DND-41 (cell line): ENCODE measurements around the gene CSRP2.

Experiments
- EZH2 ChIP-seq: IDR thresholded peaks from 3 replicates; pipeline ENCODE4 v1.6.1; 2012; ENCODE audit warnings: borderline replicate concordance, low read depth, mild to moderate bottlenecking, moderate library complexity, low read length, inconsistent platforms; ENCODE audit not compliant: severe bottlenecking
- TF ChIP-seq, protein P1 (sequence below): IDR thresholded peaks from 2 replicates; pipeline ENCODE4 v1.5.1; 2012; ENCODE audit warnings: borderline replicate concordance, low read length, moderate library complexity, mild to moderate bottlenecking; ENCODE audit not compliant: poor library complexity, severe bottlenecking; ENCODE audit errors: extremely low read depth

DNA sequence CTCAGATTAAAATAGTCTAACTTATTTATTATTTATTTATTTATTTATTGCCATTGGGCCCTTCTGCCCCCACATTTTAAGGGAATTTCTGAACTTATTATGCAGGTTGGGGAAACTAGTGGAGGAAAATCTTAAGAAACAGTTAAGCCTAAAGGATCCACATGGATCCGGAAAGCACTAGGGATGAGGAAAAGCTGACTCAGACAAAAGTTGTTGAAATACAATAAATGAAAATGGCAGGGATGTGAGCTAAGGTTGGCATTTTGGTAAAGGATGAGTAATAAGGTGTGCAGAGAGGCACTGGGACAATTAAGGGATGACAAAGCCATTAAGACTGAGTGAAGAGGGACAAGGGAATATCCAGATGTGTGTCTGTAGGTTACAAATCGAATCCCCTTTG, 20.7 kb upstream of the CSRP2 start:
- TF ChIP-seq EZH2: no peak
- TF ChIP-seq, protein P1, sequence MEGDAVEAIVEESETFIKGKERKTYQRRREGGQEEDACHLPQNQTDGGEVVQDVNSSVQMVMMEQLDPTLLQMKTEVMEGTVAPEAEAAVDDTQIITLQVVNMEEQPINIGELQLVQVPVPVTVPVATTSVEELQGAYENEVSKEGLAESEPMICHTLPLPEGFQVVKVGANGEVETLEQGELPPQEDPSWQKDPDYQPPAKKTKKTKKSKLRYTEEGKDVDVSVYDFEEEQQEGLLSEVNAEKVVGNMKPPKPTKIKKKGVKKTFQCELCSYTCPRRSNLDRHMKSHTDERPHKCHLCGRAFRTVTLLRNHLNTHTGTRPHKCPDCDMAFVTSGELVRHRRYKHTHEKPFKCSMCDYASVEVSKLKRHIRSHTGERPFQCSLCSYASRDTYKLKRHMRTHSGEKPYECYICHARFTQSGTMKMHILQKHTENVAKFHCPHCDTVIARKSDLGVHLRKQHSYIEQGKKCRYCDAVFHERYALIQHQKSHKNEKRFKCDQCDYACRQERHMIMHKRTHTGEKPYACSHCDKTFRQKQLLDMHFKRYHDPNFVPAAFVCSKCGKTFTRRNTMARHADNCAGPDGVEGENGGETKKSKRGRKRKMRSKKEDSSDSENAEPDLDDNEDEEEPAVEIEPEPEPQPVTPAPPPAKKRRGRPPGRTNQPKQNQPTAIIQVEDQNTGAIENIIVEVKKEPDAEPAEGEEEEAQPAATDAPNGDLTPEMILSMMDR: no peak
